HG03354 (cell line): ENCODE data around the gene R3HDM2.
"Not testable (repeated sequence)": the region's sequence is repeated elsewhere in the genome, so short reads cannot be mapped to it uniquely, and the experiment has no call there.

ENCODE experiments used
- ATAC-seq: cut with Tn5 transposase; IDR thresholded peaks from one replicate; pipeline ENCODE4 v1.9.1; 2021; ENCODE audit warnings: mild to moderate bottlenecking; ENCODE audit not compliant: unreplicated experiment, poor library complexity, severe bottlenecking

R3HDM2 gene

GRCh38 chr12:57454566-57455373, 23.9 kb upstream of the R3HDM2 start, which contains the start of gene INHBE:
TSS of gene INHBE (plus strand) at chr12:57455307. CDS start at chr12:57455537, 230 bp downstream.
- ATAC-seq, result no peak

DNA sequence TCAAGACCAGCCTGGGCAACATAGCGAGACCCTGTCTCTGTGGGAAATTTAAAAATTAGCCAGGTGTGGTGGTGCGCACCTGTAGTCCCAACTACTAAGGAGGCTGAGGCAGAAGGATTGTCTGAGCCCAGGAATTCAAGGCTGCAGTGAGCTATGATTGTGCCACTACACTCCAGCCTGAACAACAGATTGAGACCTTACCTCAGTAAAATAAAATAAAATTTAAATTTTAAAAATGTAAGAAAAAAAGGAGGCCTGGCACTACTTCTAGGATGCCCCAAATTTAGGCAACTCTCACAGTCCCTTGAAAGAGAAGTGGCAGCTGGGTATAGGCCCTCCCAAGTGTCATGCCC, 23.3 kb upstream of the R3HDM2 start:
- ATAC-seq, result no peak

- peak; percentile 67 for ATAC-seq
These were observed 22.2 kb upstream of the R3HDM2 start for GRCh38 chr12:57452937-57453509.

GRCh38 chr12:57452181-57452936, 21.5 kb upstream of the R3HDM2 start:
- ATAC-seq, result peak; percentile 4

DNA sequence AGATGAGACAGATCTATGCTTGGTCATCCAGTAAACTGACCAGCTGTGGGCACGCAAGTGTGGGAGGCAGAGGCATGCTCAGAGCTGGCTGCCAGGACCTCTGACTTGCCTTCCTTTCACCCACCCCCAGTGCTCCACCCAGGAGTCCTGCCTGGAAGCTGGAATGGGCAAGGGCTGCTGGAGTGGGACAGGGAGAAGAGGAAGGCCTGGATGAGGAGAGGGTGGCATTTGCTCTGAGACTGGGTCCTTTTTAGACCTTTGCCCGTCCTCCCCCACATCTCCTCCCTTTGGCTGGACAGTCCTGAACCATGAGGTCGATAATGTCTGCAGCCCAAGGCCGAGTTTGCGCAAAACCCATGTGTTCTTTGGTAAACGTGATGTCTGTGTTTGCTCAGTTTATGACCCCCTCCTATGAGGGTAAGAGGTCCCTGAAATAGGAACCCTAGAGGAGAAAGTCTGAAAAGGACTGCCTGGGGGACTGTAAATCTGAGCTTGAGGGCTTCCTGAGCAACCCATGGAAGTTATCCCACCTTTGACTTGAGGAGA, 20.5 kb upstream of the R3HDM2 start:
- ATAC-seq, result no peak

GRCh38 chr12:57450057-57450456, 19.2 kb upstream of the R3HDM2 start:
- ATAC-seq, result no peak

DNA sequence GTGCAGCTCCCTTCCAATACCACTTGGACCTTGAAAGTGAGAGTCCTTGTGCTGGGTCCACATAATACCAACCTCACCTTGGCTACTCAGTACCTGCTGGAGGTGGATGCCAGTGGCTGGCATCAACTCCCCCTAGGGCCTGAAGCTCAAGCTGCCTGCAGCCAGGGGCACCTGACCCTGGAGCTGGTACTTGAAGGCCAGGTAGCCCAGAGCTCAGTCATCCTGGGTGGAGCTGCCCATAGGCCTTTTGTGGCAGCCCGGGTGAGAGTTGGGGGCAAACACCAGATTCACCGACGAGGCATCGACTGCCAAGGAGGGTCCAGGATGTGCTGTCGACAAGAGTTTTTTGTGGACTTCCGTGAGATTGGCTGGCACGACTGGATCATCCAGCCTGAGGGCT, 18.5 kb upstream of the R3HDM2 start:
- ATAC-seq, result no peak

DNA sequence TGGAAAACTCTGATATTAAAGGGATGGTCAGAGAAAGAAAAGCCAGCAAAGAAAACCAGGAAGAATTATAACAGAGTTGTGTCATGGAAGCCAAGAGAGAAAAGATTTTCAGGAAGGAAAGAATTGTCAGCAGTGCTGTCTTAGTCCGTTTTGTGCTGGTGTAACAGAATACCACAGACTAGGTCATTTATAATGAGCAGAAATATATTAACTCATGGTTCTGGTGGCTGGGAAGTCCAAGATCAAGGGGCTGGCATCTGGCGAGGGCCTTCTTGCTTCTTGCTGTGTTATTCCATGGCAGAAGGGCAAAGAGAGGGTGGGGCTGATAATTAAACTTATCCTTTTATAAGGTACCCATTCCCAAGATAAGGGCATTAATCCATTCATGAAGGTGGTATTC, 17.8 kb upstream of the R3HDM2 start:
- ATAC-seq, result no peak

- ATAC-seq, result no peak
These were observed 15.6 kb upstream of the R3HDM2 start for GRCh38 chr12:57446292-57446960.

- ATAC-seq, result no peak
These were observed 13.9 kb upstream of the R3HDM2 start for GRCh38 chr12:57444744-57445143.

DNA sequence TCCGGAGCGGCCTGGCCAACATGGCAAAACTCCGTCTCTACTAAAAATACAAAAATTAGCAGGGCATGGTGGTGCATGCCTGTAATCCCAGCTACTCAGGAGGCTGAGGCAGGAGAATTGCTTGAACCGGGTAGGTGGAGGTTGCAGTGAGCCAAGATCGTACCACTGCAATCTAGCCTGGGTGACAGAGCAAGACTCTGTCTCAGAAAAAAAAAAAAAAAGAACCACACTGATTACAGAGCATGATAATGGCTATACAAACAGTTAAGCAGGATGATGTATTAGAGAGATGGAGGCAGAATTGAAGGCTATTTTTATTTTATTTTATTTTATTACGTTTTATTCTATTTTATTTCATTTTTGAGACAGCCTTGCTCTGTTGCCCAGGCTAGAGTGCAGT, 13.5 kb upstream of the R3HDM2 start:
- not testable (repeated sequence) for ATAC-seq

DNA sequence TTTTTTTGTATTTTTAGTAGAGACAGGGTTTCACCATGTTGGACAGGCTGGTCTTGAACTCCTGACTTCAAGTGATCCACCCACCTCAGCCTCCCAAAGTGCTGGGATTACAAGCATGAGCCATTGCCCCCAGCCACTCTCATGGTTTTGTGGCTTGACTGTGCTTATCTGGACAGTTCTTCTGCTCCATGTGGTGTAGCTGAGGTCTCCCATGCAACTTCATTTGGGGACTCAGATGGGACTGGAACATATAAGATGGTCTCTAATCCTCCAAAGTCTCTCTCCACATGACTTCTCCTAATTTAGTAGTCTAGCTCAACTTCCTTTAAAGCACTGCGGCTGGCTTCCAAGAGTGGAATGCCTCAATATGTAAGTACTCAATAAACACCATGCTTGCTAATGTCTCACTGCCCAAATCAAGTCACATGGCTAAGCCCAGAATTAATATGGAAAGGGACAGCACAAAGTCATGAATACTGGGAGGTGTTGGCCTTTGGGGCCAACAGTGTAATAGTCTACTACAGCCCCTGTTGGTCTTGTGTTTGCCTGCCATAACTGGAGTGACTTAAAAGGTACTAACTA, 11.1 kb upstream of the R3HDM2 start:
- no peak for ATAC-seq

DNA sequence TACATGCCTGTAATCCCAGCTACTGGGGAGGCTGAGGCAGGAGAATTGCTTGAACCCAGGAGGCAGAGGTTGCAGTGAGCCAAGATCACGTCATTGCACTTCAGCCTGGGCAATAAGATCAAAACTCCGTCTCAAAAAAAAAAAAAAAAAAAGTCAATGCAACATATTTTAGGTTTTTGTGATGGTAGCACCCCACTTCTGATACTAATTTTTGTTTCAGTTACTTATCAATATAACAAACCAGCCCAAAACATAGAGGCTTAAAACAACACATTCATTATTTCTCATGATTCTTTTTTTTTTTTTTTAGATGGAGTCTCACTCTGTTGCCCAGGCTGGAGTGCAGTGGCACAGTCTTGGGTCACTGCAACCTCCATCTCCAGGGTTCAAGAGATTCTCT, 10.6 kb upstream of the R3HDM2 start:
- not testable (repeated sequence) for ATAC-seq

DNA sequence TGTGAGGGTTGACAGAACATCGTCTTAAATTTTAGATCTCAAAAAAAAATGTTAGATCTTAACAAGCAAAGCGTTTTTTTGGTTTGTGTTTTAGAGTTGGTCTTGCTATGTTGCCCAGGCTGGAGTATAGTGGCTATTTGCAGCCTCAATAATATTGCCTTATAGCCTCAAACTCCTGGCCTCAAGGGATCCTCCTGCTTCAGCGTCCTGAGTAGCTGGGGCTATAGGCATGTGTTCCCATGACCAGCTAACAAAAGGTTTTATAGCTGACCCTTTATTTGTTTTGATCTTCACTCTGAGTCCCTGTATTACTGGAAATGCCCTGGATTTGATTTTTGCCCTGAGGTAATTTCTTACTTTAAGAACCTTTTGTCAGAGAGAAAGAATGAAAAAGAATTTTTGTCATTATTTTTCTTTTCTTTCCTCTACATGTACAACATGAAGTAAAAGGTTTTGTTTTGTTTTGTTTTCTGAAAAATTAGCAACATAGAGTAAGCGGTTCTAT, 9.0 kb upstream of the R3HDM2 start:
- ATAC-seq, result no peak

- ATAC-seq, result no peak
These were observed 7.6 kb upstream of the R3HDM2 start for GRCh38 chr12:57438400-57438799.

GRCh38 chr12:57435293-57435692, 4.5 kb upstream of the R3HDM2 start:
- ATAC-seq, result no peak

GRCh38 chr12:57434517-57435223, 3.8 kb upstream of the R3HDM2 start, which contains the start of gene INHBC:
TSS of gene INHBC (plus strand) at chr12:57434784. CDS start at chr12:57434887, 103 bp downstream.
- ATAC-seq, result no peak

DNA sequence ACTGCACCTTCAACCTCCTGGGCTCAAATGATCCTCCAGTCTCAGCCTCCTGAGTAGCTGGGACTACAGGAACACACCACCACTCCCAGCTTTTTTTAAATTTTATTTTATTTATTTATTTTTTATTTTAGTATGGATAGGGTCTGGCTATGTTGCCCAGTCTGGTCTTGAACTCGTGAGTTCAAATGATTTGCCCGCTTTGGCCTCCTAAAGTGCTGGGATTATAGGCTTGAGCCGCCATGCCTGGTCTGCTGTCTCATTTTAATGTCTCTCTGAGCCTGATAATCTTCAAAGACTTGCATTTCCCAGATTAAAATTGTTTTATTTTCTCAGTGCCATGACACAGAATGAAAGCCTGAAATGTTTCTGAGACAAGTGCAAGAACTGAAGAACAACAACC, 2.5 kb upstream of the R3HDM2 start:
- ATAC-seq, result no peak
